ENCODE measurements around the gene PVALB.
A peak's percentile ranks its signal among the peaks of the same experiment; 100 is the strongest.

The PVALB gene

DNA sequence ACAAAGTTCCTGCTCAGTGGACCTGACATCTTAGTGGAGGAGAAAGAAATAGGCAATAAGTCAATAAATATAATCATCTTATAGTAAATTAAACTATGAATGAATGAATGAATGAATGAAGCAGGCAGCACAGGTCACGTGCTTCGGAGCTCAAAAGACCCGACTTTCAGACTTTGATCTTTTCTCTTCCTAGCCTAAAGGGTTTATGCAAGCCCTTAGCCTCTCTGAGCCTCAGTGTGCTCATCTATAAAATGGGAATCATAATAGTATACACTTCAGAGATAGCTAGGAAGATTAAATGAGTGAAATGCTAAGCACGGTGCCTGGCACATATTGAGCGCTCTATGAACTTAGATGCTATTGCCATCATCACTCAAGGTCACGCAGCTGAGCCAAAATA, 7.5 kb downstream of the PVALB start:
- no peak for DNase-seq

DNA sequence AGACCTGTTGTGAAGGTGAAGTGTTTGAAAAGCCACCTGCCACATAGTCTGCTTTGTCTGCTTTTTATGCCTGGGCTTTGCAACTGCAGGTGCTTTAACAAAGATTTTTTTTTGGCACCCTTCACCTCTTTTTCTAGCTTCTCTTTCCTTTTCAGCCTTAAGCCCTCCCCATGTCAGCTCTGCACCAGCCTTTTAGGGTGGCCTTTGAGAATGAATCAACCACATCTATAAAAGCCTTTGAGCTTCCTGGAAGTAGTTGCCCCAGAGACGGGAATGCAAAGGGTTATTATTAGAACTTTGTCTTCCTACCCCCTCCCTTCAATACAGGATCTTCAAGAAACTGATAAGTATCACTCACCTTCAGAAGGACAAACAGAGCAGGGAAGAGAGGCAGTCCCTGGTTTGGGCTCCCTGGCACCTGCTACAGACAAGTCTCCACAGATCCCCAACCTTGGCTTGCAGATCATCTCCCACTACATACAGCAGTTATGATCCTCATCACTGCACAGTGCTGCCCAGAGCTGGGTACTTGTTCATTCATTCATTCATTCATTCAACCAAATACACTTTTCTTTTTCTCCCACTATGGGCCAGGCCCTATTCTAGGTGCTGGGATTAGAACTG, 8.0 kb downstream of the PVALB start:
- DNase-seq = no peak

DNA sequence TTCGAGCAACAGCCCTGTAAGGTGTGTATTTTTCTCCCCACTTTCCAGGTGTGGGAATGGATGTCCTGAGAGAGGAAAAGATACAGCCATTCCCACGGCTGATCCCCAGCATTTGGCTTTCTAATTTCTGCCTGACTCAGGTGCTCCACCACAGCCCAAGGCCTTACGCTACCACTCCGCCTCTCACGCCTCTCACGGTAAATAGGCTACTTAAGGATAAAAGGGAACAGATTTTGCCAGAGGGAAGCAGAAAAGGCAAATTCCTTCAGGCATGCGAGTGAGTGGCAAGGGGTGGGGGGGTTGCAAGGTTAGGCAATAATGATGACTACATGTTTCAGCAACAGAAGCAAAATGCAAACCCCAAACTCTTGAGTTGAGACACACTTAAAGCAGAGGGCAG, 9.2 kb downstream of the PVALB start:
- no peak for DNase-seq

DNA sequence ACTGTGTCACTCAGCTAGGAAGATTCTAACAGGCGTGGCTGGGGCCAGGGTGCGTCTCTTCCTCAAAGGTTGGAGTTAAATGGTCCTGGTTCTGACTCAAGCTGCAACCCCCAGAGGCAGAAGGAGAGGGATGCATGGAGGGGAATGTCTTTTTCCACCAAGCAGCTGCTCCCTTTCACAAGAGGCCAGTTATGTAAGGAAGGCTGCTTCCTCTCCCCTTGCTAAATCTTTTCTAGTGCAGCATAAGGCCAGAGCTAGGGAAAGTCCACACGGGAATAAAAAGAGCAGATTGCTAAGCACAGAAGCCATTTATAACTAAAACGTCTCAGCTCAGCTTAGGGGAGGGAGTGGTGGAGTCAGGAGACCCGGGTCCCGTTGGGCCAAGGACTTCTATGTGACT, 10.0 kb downstream of the PVALB start:
- DNase-seq = no peak

DNA sequence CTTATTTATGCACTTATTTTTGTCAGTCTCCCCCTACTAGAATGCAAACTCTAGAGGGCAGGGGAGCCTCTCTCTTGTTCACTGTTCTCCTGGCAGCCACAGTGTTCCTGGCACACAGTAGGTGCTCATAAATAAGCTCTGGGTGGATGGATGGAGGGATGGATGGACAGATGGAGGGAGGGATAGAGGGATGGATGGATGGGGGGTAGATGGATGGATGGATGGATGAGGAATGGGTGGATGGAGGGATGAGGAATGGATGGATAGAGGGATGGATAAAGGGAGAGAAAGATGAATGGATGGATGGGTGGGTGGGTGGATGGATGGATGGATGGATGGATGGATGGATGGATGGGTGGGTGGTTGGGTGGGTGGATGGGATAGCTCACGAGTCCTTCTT, 13.5 kb downstream of the PVALB start:
- DNase-seq = no peak

DNA sequence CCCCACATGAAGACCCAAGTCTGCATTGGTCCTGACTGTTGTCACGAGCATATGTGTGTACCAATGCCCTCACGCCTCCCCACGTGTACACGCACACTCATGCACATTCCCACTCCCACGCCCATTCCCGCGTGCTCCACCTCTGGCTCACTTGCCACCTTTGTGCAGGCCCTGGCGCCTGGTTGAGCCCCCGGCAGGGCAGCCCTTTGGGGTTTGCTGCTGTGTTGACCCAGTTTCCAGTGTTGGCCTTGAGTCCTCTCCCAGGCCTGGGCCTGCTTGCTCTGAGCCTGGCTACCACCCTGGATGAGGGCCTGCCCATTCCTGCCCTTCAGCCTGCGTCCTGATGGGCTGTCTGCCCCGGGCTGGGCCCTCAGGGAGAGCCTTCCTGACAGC, 18.2 kb downstream of the PVALB start:
- DNase-seq = no peak

DNA sequence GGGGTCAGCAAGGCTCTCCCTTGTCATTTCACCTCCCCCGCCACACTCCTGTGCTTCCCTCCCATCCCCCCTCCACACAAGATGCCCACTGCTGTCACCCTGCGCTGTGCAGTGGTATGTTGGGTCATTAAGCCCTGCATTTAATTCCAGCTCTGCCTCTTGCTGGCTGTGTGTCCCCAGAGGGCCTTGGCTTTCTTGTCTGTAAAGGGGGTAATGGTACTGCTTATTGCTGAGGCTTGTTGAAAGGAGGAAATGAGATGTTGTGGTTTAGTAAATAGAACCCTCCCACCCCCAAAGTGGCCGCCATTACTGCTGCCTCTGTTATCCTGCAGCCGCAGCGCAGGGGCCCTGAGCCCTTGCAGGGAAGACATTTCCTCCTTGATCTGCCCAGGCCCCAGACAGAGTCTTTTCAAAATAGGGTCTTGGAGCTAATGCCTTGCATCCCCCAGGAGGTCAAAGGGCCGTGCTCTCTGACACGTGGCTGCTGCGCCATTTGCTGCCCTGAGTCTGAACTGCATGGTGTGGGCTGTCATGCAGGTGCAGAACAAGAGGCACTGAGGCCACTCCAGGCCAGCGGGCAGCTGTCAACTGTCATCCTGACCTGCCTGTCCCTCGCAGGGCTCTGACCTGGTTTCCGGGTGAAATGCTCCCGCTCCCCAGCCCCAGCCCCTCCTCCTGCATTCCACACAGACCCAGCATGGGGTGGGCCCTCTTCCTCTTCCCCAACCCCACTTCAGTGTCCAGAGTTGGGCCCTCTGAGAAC, 18.7 kb downstream of the PVALB start:
- DNase-seq = no peak

DNA sequence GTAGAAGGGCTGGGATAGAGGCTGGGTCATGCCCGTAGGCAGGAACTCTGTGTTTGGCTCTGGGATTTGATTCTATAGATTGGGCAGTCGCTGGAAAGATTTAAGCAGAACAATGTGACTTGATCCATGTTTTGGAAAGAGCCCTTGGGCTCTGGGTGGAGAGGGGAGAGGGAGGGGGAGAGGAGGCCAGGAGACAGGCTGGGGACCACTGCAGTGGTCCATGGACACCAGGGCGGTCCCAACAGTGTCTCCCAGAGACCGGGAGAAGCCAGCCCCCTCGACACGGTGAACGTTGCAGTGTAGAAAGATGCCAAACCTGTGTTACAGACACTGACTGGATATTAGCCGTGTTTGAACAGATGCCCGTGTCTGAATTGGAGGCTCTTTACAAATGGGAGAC, 19.5 kb downstream of the PVALB start:
- no peak for DNase-seq

DNA sequence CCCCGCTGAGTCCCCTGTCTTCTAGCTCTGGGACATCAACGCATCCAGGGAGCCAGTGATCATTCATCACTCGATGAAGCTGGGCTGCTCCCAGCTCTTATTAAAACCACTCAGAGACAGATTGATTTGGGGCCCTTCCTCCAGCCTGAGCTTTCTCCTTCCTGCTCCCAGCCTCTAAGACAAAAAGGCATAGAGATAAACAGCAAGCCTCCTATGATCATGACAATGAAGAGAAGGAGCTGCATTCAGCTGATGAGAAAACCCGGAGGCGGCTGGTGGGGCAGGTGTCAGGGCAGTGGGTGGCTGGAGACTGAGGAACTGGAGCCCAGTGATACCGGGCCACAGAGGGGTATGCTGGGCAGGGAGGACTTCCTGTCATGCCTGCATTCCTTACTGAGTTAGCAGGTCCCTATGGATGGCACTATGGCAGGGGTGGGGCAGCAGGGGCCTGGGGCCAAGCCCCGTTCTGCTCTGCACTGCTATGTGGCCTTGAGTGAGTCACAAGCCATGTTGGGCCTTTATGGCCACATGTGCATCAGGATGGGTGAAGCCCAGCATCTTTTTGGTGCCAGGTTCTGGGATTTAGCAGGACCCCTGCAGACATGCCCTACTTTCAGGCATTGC, 20.2 kb downstream of the PVALB start:
- no peak for DNase-seq

DNA sequence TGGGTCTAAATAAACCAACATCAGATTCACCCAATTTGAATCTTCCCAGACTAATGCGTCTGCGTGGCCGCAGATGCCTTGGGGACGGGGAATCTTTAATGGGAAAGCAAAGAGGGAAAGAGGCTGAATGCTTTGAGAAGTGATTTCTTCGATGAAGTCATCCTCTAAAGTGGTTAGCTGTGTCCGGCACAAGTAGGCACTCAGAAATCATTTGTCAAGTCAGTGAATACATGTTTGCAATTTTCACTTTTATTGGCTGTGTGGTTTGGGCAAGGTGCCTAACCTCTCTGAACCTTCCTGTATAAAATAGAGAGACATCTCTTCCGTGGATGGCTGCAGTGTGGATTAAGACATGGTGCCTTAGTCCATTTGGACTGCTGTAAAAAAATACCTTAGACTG, 21.2 kb downstream of the PVALB start:
- no peak for DNase-seq

DNA sequence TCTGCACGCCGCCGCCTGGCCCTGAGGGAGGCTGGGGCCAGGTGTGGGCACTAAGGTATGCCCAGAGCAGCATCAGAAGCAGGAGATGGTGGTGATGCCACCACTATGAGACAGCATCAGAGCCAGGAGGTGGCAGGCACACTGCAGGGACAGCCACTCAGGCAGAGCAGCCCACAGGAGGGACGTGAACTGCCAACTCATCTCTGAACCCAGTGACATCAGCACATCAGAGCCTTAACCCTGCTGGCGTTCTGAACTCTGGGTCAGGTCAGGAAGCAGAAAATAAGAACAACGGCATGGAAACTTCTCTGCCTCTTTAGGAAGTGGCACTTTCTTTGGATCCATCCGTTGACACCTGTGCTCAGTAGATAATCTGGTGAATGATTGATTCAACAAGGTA, 26.2 kb downstream of the PVALB start:
- DNase-seq = no peak

DNA sequence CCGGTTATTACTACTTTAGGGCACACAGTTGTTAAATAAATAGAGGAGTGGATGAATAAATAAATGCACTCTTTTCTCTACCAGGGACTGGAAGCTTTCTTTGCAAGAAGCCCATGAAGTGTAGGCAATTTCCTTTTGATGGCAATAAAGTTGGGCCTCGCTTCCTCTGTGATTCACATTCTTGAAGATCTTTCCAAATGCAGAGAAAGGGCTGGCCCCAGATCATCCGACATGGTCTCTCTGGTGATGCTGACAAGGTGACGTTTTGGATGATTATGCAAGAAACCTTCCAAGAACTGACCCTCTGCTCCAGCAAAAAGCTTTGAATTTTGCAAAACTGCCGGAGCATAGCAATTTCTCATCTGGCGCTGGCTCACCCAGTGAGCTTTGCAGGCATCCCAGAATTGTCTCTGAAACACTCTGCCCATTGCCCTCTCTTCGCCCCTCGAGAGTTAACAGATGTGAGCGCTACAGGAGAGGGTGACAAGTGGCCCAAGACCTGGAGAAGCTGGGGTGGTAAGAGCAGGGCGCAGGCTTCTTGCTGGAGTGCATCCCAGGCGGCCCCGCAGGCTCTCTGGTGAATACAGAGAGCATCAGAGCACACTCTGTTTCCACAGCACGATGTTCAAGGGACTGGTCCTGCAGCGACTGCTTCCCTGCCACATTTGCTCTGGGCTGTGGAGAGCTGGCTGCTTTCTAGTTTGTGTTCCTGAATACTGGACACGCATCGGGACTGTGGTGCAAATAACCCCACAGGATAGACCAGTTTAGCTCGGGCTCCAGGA, 29.4 kb downstream of the PVALB start:
- DNase-seq = no peak

DNA sequence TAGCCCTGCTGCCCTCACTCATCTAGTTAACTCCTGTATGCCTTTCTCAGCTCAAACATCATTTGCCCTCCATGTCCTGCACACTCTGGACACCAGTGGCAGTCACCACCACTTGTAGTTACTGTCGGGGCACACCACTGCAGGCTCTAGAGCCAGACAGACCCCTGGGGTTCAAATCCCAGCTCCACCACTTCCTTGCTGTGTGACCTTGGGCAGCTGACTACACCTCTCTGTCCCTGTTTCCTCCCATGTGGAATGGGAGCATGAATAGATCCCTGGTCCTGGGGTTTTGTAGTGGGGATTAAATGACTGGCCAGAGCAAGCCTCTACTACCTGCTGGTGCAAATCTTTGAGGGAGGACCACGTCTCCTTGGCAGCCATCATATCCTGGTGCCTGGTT, 33.1 kb downstream of the PVALB start:
- DNase-seq = no peak

DNA sequence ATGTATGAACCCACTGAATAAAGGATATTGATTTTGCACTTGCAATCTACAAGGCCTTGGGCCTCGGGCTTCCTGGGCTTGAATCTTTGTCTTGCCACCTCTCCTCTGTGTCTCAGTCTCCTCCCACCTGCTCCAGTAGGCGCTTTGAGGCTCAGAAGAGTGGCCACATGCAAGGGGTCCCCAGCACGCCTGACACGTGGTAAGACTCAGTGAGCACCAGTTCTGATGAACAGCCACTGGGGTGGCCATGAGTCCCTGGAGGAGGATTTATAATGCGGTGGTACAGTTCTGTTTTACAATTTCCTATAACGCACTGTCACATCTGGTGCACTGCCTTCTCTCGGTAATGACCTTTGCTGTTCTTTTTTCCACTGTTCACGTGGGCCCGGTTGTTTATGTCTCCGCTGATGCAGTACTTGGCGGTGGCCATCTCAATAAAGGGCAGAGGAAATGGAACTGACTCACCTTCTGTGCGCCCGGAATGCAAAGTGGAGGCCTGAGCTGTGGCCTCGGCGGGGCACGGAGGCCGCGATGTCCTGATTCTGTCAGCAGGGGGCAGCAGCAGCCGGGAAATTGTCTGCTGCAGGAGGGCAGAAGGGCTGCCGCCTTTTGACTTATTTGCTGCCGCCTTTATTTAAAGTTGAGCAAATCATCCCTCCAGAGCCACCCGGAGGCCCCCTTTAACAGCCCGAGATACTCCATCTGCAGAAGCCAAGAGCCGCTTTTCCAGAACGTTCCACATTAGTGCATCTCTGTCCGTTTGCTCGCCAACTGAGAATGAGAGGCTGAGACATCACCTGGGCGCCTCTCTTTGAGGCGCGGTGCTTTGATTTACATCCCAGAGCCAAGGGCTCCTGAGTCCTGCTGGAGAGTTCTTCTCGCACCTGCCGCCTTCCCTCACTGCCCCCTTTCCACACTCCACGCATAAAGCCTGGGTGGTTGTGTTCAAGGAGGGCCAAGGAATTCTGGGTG, 34.9 kb downstream of the PVALB start:
- DNase-seq = no peak

DNA sequence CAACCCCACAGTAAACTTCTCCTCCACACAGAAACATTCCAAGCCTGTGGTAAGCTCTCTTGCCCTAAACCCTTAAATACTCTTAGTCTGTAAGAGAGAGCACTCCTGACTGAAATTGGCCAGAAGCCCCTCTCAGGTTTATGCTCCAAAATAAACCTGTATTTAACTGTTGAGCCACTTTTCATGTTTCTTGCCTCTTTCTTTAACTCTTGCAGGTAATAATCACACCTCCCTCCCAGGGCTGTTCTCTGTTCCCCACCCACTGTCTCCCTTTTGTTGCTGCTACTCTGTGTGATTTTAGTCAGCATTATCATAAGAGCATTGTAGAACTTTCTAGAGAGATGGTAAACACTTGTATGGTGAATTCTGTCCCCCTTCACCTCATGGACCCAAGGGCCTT, 38.8 kb downstream of the PVALB start:
- DNase-seq = no peak

DNA sequence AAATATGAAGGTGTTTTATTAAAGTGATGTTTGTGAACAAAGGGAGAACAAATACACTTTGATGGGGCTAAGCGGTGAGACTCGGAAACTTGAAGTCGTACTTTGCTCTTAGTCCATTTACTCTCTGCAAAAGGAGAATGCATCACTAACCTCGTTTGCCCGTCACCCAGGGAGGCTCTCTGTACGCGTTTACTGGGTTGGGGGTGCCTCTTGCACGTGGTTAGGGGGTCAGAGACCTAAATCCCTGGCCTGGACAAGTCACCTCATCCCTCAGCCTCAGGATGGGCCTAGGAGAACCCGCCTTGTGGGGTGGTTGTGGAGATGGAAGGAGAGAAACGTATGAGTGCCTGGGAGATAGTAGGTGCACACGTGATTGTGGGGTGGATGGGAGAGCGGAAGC, 40.1 kb downstream of the PVALB start:
- no peak for DNase-seq

DNA sequence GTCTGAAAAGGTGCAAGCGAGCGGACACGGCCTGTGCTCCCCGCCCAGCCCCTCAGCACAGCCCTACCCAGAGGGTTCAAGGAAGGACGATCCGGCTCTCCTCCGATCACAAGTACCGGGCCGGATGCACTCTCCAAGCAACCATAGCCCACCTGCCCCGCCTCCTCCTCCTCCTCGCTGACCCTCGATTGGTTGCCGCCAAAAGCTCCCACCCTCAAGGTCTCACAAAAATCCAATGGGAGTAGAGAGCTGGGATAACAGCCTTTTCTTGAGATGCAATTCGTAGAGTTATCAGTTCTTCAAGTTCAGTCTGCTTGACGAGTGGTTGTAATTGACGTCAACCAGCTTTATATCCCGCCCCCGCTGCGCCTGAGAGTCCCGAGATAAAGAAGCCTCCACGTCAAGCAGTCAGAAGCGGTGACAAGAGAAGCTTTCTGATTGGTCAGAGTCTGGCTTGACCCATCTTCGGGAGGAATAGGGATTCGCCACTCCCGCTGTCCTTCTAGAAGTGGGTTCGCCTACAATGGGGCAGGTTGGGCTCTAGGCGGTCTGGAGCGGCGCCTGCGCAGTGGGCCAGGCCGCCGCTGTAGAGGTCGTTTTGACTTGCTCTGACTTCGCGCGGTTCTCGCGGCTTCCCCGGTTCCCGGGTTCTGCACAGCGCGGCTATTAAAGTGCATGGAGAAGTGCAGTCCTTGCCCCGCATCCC, 40.7 kb downstream of the PVALB start, which contains the start of gene IFT27:
Gene IFT27, minus strand, starts transcription at position 156 of the 706 bp plus-strand sequence. CDS start 412 bp downstream, outside the sequence.
- DNase-seq = peak; percentile 99

DNA sequence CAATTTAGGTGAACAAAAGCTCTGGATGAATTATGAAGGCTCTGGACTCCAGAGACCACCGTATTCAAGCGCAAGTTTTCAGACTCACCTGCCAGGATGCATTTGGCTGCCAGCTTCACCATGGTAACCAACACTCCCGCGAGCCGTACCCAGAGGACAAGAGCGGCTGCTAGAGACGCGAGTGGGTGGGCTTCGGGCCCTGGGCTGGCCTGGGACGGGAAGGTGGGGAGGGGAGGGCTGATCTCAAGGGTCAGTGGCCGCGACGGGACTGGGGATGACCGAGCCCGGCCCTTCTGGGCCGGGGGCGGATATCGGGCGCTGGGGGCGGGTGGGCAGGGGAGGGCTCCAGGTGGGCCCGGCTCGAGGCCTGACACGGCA, 41.3 kb downstream of the PVALB start:
- DNase-seq = no peak

DNA sequence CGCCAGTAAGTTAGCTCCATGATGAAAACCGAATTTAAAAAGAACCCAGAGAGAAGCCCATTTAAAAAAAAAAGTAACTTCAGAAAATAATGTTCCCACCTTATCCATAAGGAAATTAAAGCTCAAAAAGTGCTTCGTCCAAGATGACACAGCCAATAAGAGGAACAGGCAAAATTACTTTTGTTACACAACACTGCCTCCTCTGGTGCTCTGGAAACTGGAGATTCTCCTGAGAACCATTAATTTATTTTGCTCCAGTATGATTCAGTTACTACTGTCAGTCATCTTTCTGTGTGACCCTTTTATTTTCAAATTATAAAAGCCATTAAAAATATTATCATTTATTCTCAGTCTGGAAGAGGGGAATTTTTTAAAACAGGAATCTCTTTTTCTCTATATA, 42.9 kb downstream of the PVALB start:
- DNase-seq = no peak

DNA sequence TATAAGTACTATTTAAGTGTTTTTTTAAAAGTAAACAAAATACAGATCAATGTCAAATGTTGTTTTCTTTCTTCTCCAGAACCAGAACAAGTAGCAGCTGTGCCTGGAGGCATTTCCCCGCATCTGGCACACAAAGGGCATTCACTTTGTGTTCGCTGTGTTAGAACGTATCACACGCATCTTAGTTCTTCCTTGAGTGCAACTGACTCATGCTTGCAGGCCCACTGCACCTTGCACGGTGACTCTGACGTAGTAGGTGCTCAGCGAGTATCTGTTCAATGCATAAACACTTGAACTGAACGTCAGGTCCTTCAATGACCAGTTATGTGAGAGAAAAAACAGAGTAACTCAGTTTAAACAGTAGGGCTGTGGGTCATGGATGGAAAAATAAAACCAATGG, 44.4 kb downstream of the PVALB start:
- DNase-seq = no peak

DNA sequence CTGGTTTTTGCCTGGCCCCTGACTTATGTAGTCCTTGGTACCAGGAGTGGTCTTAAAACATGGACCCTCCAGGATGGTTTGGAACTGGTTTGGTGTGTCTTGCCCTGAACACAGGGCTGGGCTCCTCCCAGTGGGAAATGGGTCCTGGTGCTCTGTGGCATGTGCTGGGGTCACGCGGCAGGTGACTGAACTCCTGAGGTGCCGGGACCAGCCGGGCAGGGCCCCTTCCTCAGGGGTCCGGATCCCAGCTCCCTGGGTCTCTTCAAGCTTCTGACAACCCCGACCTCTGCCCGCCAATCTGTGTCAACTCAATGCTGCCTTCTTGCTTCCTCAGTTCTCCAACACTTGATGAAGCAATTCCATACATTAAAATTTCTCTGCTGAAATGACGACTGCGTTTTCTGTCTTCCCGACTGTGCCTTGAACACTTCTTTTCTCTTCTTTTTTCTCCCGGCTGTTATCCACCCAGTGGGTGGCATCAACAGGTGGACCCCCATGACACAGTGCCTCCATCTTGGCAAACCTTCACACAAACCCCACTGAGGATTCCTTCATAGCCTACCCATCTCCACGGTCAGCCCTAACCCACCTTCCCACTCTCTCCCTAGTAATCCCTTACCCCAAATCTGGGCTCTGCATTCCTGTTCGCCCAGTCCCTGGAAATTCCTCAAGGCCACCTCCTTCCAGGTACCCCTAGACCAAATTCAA, 45.3 kb downstream of the PVALB start:
- no peak for DNase-seq
